Measurements from ENCODE around the gene ZP1.

DNA sequence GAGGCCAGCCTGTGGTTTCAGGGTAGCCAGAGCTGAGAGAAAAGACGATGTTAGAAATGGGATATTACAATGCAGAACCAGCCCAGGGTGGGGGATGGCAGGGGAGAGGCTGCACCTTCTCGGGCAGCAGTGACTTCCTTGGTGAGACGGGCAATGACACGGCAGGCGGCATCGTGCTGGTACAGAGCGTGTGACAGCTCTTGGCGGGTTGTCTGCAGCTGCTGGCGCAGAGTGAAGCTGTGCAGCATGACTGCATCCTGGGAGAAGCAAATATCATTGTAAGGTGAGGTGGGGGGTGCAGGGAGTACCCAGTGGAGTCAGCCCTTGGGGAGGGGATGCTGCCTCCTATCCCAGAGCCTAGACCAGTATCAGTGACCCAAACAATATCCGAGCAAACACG, 35.3 kb downstream of the ZP1 start:
- TF ChIP-seq, protein P1, sequence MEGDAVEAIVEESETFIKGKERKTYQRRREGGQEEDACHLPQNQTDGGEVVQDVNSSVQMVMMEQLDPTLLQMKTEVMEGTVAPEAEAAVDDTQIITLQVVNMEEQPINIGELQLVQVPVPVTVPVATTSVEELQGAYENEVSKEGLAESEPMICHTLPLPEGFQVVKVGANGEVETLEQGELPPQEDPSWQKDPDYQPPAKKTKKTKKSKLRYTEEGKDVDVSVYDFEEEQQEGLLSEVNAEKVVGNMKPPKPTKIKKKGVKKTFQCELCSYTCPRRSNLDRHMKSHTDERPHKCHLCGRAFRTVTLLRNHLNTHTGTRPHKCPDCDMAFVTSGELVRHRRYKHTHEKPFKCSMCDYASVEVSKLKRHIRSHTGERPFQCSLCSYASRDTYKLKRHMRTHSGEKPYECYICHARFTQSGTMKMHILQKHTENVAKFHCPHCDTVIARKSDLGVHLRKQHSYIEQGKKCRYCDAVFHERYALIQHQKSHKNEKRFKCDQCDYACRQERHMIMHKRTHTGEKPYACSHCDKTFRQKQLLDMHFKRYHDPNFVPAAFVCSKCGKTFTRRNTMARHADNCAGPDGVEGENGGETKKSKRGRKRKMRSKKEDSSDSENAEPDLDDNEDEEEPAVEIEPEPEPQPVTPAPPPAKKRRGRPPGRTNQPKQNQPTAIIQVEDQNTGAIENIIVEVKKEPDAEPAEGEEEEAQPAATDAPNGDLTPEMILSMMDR (IDR thresholded peaks at IDR 0.05) = no peak
- TF ChIP-seq ZFX (IDR thresholded peaks at IDR 0.05; ENCODE audit: borderline replicate concordance) = no peak

Data from 22Rv1 (cell line).